DND-41 (cell line): ENCODE results near the gene ATP5PO.

Experiments used
- ATAC-seq: fragments of 200-7000 bp; cut with Tn5 transposase; 3 replicates; pipeline ENCODE4 v1.9.1; 2021; ENCODE audit warnings: low read depth; ENCODE audit not compliant: insufficient read depth
- DNase-seq: peaks from one replicate; pipeline ENCODE4 v3.0.0-alpha.2; 2020
- H2AFZ ChIP-seq: 2 replicates; pipeline ENCODE4 v1.6.0; 2012; ENCODE audit warnings: low read depth, low read length
- H3K27ac ChIP-seq: 2 replicates; pipeline ENCODE4 v1.5.1; 2012; ENCODE audit warnings: low read length, inconsistent platforms
- H3K27me3 ChIP-seq: fragments of 200-600 bp; sonication (generic); 2 replicates; pipeline ENCODE4 v1.6.0; 2012; ENCODE audit warnings: low read length, mild to moderate bottlenecking, inconsistent platforms; ENCODE audit not compliant: insufficient read depth, poor library complexity
- H3K36me3 ChIP-seq: 2 replicates; pipeline ENCODE4 v1.5.1; 2012; ENCODE audit warnings: low read length, inconsistent platforms; ENCODE audit not compliant: insufficient read depth
- H3K4me1 ChIP-seq: 2 replicates; pipeline ENCODE4 v1.5.1; 2012; ENCODE audit warnings: mild to moderate bottlenecking, low read length; ENCODE audit not compliant: insufficient read depth
- H3K4me2 ChIP-seq: 2 replicates; pipeline ENCODE4 v1.6.0; 2012; ENCODE audit warnings: mild to moderate bottlenecking, moderate library complexity, low read length, inconsistent platforms; ENCODE audit not compliant: insufficient read depth
- H3K4me3 ChIP-seq, 2 experiments: fragments of 200-600 bp in 1 of 2; shearing (Covaris generic) in 1 of 2; 2 replicates each; pipeline ENCODE4 v1.5.1; 2012 to 2016; ENCODE audit warnings: inconsistent platforms in 2 of 2, low read length in 2 of 2, mild to moderate bottlenecking in 2 of 2, low read depth in 1 of 2, moderate library complexity in 1 of 2
- H3K79me2 ChIP-seq: 2 replicates; pipeline ENCODE4 v1.6.0; 2012; ENCODE audit warnings: low read length, inconsistent platforms; ENCODE audit not compliant: insufficient read depth
- H3K9ac ChIP-seq: 2 replicates; pipeline ENCODE4 v1.6.0; 2012; ENCODE audit warnings: low read depth, mild to moderate bottlenecking, inconsistent platforms, low read length, moderate library complexity
- H3K9me3 ChIP-seq: 2 replicates; pipeline ENCODE4 v1.5.1; 2012; ENCODE audit warnings: low read length, moderate library complexity, mild to moderate bottlenecking, inconsistent platforms; ENCODE audit not compliant: insufficient read depth, severe bottlenecking
- H4K20me1 ChIP-seq: 2 replicates; pipeline ENCODE4 v1.6.0; 2012; ENCODE audit warnings: low read length; ENCODE audit not compliant: insufficient read depth
- EZH2 ChIP-seq: IDR thresholded peaks from 3 replicates; pipeline ENCODE4 v1.6.1; 2012; ENCODE audit warnings: borderline replicate concordance, low read depth, mild to moderate bottlenecking, moderate library complexity, low read length, inconsistent platforms; ENCODE audit not compliant: severe bottlenecking
- TF ChIP-seq, protein P1 (sequence below): IDR thresholded peaks from 2 replicates; pipeline ENCODE4 v1.5.1; 2012; ENCODE audit warnings: borderline replicate concordance, low read length, moderate library complexity, mild to moderate bottlenecking; ENCODE audit not compliant: poor library complexity, severe bottlenecking; ENCODE audit errors: extremely low read depth

Gene ATP5PO

DNA sequence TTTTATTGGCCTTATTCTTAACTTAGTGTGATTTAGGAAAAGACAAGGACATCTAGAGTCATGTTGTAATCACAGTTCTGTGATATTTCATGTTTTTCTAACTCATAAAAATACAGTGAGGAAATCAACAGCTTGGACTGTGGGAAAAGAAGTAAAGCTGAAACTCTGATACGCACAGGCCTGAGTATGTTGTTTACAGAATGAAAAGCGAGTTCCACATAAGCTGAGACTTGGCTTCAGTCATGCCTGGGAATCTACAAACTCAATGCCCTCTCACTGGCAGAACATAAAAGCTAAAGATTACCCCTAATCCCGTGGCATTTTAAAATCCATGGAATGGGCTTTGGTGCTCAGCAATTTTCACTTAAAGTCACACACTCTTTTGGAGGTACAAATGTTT lies 23.6 kb upstream of the ATP5PO start:
- peaks cover 94% of the 10 kb centered on the region for H3K79me2 ChIP-seq
- H3K4me3 ChIP-seq = no peak overlapping the region
- H4K20me1 ChIP-seq = no peaks in the 10 kb centered on the region; the same call in 1 of the 2 replicates
- no peak overlapping the region for H2AFZ ChIP-seq
- H3K9ac ChIP-seq = no peak overlapping the region
- peaks cover 62% of the 10 kb centered on the region for H3K36me3 ChIP-seq
- peak overlapping the region; percentile 21 for H3K27ac ChIP-seq
- DNase-seq = no peak
- no peak for ATAC-seq
- H3K4me2 ChIP-seq = no peak overlapping the region
- peaks cover 41% of the 10 kb centered on the region for H3K4me1 ChIP-seq
- no peak for TF ChIP-seq EZH2
- TF ChIP-seq, protein P1, sequence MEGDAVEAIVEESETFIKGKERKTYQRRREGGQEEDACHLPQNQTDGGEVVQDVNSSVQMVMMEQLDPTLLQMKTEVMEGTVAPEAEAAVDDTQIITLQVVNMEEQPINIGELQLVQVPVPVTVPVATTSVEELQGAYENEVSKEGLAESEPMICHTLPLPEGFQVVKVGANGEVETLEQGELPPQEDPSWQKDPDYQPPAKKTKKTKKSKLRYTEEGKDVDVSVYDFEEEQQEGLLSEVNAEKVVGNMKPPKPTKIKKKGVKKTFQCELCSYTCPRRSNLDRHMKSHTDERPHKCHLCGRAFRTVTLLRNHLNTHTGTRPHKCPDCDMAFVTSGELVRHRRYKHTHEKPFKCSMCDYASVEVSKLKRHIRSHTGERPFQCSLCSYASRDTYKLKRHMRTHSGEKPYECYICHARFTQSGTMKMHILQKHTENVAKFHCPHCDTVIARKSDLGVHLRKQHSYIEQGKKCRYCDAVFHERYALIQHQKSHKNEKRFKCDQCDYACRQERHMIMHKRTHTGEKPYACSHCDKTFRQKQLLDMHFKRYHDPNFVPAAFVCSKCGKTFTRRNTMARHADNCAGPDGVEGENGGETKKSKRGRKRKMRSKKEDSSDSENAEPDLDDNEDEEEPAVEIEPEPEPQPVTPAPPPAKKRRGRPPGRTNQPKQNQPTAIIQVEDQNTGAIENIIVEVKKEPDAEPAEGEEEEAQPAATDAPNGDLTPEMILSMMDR = no peak
- H3K9me3 ChIP-seq = no peaks in the 10 kb centered on the region
- no peaks in the 10 kb centered on the region for H3K27me3 ChIP-seq

DNA sequence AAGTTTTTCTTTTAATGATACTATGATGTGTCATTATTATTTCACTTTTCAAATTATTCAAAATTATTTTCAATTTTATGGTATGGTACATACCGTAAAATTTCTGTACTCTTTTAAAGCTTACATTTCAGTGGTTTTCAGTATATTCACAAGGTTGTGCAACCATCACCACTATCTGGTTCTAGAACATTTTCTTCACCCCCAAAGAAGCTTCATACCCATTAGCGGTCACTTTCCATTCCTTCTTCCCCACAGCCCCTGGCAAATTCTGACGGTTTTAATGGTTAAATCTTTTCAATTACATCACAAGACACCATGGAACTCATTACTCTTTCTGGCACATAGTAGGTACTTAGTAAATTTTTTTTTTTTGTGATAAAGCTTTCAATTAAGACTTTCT lies 22.8 kb upstream of the ATP5PO start:
- Histone ChIP-seq H3K4me1 (peaks cover 49% of the 10 kb centered on the region), H3K4me2 (no peak overlapping the region), H3K9ac (no peak overlapping the region), H3K27ac (no peak overlapping the region), H3K9me3 (no peaks in the 10 kb centered on the region), H3K36me3 (peaks cover 58% of the 10 kb centered on the region), H3K79me2 (peaks cover 98% of the 10 kb centered on the region), H4K20me1 (no peaks in the 10 kb centered on the region; the same call in 1 of the 2 replicates), H2AFZ (no peak overlapping the region), H3K27me3 (no peaks in the 10 kb centered on the region), H3K4me3 (no peak overlapping the region)
- DNase-seq = no peak
- ATAC-seq = no peak
- TF ChIP-seq, protein P1 = no peak
- TF ChIP-seq EZH2 = no peak

DNA sequence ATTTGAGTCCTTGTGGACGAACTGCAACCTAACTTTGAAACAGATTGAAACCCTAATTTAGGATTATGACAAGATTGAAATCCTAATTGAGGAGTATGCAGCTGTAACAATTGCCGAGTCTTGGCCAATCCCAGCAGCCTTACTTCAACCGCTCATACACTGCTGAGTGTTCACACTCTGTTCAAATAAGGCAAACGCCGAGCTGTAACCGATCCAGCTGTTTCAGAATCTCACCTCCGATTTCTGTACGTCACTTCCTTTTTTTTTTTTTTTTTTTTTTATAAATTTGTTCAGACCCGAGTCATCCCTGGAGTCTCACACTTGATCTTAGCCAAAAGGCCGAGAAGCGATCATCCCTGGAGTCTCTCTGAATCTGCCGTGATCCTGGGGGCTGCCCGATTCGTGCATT lies 22.3 kb upstream of the ATP5PO start:
- H2AFZ ChIP-seq = no peak overlapping the region
- ATAC-seq = no peak
- peaks cover 57% of the 10 kb centered on the region for H3K36me3 ChIP-seq
- H3K79me2 ChIP-seq = peaks cover 98% of the 10 kb centered on the region
- peak overlapping the region; percentile 6 for H3K27ac ChIP-seq
- H3K4me3 ChIP-seq = no peak overlapping the region
- no peak for DNase-seq
- no peaks in the 10 kb centered on the region for H3K9me3 ChIP-seq
- H3K4me1 ChIP-seq = peaks cover 54% of the 10 kb centered on the region
- no peak overlapping the region for H3K9ac ChIP-seq
- H4K20me1 ChIP-seq = no peaks in the 10 kb centered on the region; the same call in 1 of the 2 replicates
- H3K4me2 ChIP-seq = no peak overlapping the region
- TF ChIP-seq, protein P1 = no peak
- TF ChIP-seq EZH2 = no peak
- no peaks in the 10 kb centered on the region for H3K27me3 ChIP-seq

DNA sequence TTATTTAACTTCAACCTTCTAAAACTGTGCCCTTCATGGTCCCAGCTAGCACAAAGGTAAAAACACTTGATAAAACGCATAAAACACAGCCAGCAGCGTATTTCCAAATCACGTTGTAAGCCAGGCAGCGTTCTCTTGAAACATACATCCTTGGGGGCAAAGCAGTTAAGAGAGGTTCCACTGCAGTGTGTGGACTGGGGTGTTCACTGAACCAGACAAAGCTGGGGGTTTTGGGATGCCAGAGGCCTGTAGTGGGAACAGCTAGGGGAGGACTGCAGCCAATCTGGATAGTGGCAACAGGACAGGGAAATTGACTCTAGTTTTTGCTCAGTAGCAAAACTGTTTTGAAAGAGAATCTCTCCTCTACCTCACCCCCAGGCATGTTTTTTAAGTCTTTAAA lies 21.5 kb upstream of the ATP5PO start:
- Histone ChIP-seq H3K9ac (peak overlapping the region; percentile 30; the same call in 1 of the 2 replicates), H4K20me1 (no peaks in the 10 kb centered on the region; the same call in 1 of the 2 replicates), H3K36me3 (peaks cover 57% of the 10 kb centered on the region), H3K4me2 (peak overlapping the region; percentile 74), H3K27me3 (no peaks in the 10 kb centered on the region), H3K4me1 (peaks cover 60% of the 10 kb centered on the region), H3K4me3 (0 out of 4 replicates have a peak overlapping the region, but pooled peaks of 1 of the 2 experiments have one; percentile 21), H2AFZ (no peak overlapping the region), H3K27ac (peak overlapping the region; percentile 98), H3K79me2 (peaks cover 98% of the 10 kb centered on the region), H3K9me3 (no peaks in the 10 kb centered on the region)
- DNase-seq (no peak), ATAC-seq (no peak)
- TF ChIP-seq, protein P1 = no peak
- TF ChIP-seq EZH2 = no peak
